Mesothelial cell of epicardium (in vitro differentiated cells): ENCODE results near the gene MRPL11. TPM values are rescaled to one million over a fixed set of nuclear protein-coding genes. Genes with fewer than 3 reads are reported as not detected.

Experiments used
- DNase-seq, 2 experiments: peaks; one replicate each; pipeline ENCODE4 v3.0.0; 2021; ENCODE audit warnings: low spot score in 2 of 2; ENCODE audit not compliant: unreplicated experiment in 2 of 2
- H3K27ac Mint-ChIP-seq: 2 replicates; pipeline ENCODE4 v1.8.0; 2021; ENCODE audit warnings: mixed read lengths
- H3K27me3 Mint-ChIP-seq: 2 replicates; pipeline ENCODE4 v1.8.0; 2021; ENCODE audit warnings: low read depth, mixed read lengths
- H3K36me3 Mint-ChIP-seq: 2 replicates; pipeline ENCODE4 v1.8.0; 2021; ENCODE audit warnings: mixed read lengths
- H3K4me1 Mint-ChIP-seq: 2 replicates; pipeline ENCODE4 v1.8.0; 2021; ENCODE audit warnings: mixed read lengths
- H3K4me3 Mint-ChIP-seq: 2 replicates; pipeline ENCODE4 v1.8.0; 2021; ENCODE audit warnings: mild to moderate bottlenecking, moderate library complexity, mixed read lengths
- H3K9me3 Mint-ChIP-seq: 2 replicates; pipeline ENCODE4 v1.8.0; 2021; ENCODE audit warnings: mixed read lengths
- total RNA-seq: library from RNA; stranded (reverse); gene quantifications from 3 replicates; pipeline ENCODE4 v1.2.1, GENCODE V29; 2021
- TF ChIP-seq, protein P1 (sequence below): fragments of 200-600 bp; sonication (generic); IDR thresholded peaks from one replicate; pipeline ENCODE4 v1.5.0; 2021; ENCODE audit warnings: antibody characterized with exemption; ENCODE audit not compliant: unreplicated experiment

The MRPL11 gene
- total RNA-seq, 1 donor from 2014 or later: 49.7 TPM

DNA sequence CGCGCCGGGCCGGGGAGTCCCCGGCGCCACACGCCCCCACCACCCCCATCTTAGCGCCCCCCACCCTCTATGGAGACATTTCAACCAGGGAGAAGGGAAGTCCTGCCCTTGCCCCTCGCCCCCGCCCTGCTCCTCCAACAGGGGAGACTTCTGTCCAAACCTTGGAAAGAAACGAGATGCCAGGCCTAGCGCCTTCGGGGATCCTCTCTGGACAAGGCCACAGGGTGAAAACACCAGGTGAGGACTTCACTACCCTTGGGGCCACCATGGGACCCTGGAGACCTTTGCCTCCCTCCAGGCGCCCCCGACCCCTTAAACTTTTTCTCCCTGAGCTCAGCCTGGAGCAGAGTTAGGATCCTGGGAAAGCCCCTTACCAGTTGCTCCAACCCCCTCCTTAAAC, 29.4 kb downstream of the MRPL11 start:
- no peak overlapping the region for H3K27ac Mint-ChIP-seq
- peaks cover 3% of the 10 kb centered on the region for H3K4me1 Mint-ChIP-seq
- no peaks in the 10 kb centered on the region for H3K9me3 Mint-ChIP-seq
- TF ChIP-seq, protein P1, sequence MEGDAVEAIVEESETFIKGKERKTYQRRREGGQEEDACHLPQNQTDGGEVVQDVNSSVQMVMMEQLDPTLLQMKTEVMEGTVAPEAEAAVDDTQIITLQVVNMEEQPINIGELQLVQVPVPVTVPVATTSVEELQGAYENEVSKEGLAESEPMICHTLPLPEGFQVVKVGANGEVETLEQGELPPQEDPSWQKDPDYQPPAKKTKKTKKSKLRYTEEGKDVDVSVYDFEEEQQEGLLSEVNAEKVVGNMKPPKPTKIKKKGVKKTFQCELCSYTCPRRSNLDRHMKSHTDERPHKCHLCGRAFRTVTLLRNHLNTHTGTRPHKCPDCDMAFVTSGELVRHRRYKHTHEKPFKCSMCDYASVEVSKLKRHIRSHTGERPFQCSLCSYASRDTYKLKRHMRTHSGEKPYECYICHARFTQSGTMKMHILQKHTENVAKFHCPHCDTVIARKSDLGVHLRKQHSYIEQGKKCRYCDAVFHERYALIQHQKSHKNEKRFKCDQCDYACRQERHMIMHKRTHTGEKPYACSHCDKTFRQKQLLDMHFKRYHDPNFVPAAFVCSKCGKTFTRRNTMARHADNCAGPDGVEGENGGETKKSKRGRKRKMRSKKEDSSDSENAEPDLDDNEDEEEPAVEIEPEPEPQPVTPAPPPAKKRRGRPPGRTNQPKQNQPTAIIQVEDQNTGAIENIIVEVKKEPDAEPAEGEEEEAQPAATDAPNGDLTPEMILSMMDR: no peak
- no peaks in the 10 kb centered on the region for H3K36me3 Mint-ChIP-seq
- no peak overlapping the region for H3K4me3 Mint-ChIP-seq
- DNase-seq: no peak
- peaks cover 63% of the 10 kb centered on the region for H3K27me3 Mint-ChIP-seq

DNA sequence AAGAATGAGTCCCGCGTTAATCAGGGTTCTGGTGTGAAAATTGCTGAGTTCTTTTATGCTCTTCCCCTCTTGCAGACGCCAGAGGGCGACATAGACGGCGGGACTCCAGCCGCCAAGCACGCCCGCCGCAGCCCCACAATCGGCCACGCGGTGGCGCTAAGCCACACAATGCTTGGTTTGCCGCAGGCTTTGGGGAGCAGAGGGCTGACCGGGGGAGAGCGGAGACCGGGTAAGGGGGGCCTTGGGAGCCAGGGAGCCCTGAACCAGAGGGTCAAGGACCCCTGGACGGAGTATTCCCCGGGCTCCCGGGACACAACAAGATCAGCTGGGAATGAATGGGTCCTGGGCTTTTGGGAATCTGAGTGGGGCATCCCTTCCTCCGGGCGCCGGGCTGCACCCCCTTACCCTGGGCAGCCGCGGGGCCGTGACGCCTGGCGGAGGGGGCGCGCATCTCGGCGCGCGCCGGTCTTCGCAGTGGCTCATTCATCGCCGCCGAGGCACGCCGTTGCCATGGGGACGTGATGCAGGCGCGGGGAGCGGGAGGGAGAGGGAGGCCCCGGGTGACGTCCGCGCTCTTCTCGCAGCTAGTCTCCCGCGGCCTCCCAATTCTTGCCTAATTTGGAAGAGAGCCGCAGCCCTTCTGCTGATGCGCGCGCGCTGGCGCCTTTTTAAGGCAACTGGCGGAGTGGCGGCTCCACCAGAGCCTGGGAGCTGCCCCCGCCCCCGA, 30.0 kb downstream of the MRPL11 start:
- Mint-ChIP-seq H3K27ac (no peak overlapping the region), H3K4me3 (peak overlapping the region; percentile 71), H3K27me3 (peaks cover 62% of the 10 kb centered on the region), H3K9me3 (no peaks in the 10 kb centered on the region), H3K4me1 (peaks cover 3% of the 10 kb centered on the region), H3K36me3 (no peaks in the 10 kb centered on the region)
- TF ChIP-seq, protein P1: peak; percentile 100
- DNase-seq: peak; percentile 80 to 98

DNA sequence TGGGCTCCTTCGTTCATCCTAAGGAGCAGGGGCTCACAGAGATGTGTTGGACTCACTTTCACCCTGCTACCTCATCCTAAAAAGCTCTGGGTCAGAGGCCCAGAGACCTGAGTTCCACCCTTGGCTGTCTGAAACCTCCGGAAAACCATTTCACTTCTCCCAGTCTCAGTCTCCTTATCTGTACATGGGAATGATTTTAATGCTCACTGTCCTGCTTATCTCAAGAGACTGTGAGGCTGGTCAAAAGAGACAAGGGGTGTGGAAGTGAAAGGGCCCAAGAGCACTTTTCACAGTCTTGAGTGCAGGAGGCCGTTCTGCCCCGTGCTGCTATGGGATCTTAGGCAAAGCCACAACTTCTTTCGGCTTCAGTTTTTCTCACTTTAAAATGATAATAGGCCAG, 31.0 kb downstream of the MRPL11 start:
- no peak for DNase-seq
- Mint-ChIP-seq H3K36me3 (no peaks in the 10 kb centered on the region), H3K27me3 (peaks cover 60% of the 10 kb centered on the region), H3K27ac (no peak overlapping the region), H3K9me3 (no peaks in the 10 kb centered on the region), H3K4me1 (peaks cover 3% of the 10 kb centered on the region), H3K4me3 (no peak overlapping the region)
- TF ChIP-seq, protein P1: no peak

DNA sequence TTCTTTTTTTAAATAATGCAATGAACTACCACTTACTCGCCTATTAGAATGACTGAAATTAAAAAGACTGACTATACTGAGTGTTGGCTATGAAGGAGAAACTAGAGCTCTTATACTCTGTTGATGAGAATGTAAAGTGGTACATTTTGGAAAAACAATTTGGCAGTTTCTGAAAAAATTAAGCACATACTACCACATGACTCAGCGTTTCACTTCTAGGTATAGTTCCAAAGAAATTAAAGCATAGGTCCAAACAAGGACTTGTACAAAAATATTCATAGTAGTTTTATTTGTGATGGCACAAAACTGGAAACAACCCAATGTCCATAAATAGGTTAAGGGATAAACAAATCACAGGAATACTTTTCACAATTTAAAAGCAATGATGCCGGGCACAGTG, 44.7 kb downstream of the MRPL11 start:
- TF ChIP-seq, protein P1: no peak
- Mint-ChIP-seq H3K36me3 (no peaks in the 10 kb centered on the region), H3K4me3 (no peak overlapping the region), H3K9me3 (no peaks in the 10 kb centered on the region), H3K27me3 (peaks cover 11% of the 10 kb centered on the region), H3K27ac (no peak overlapping the region), H3K4me1 (no peaks in the 10 kb centered on the region)
- DNase-seq: no peak

DNA sequence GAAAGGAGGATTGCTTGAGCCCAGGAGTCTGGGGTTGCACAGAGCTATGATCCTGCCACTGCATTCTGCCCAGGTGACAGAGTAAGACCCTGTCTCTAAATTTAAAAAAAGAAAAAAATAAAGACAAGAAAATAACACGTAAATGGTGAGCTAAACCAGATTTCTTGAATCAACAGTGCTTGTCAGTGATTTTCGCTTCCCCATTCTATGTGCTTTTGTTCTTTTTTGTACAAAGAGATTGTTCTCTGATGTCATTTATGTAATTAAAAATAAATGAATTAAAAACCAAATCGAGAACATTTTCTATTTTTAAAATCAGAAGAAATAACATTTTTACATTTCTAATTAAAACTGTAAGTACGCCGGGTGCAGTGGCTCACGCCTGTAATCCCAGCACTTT, 47.3 kb downstream of the MRPL11 start:
- peaks cover 2% of the 10 kb centered on the region for H3K4me1 Mint-ChIP-seq
- H3K27ac Mint-ChIP-seq: no peak overlapping the region
- DNase-seq: no peak
- no peak overlapping the region for H3K4me3 Mint-ChIP-seq
- TF ChIP-seq, protein P1: no peak
- peaks cover 11% of the 10 kb centered on the region for H3K27me3 Mint-ChIP-seq
- H3K9me3 Mint-ChIP-seq: no peaks in the 10 kb centered on the region
- no peaks in the 10 kb centered on the region for H3K36me3 Mint-ChIP-seq
